Measurements from ENCODE around the gene CCPG1. TPM values are rescaled to one million over a fixed set of nuclear protein-coding genes. Genes with fewer than 3 reads are reported as not detected.

The CCPG1 gene
- total RNA-seq, 1 experiment from 2014 or later = 27.6 TPM

GRCh38 chr15:55360256-55360655, 47.9 kb downstream of the CCPG1 start:
- intact Hi-C loops (cut with micrococcal nuclease; ENCODE audit: unreplicated experiment) = no loop called here
- Histone ChIP-seq H3K4me1 (ENCODE audit: control insufficient read depth, insufficient read depth, low read length) (no peaks in the 10 kb centered on the region), H3K36me3 (ENCODE audit: control insufficient read depth, insufficient read depth, low read length) (no peaks in the 10 kb centered on the region), H3K27me3 (ENCODE audit: control insufficient read depth, insufficient read depth, low read length) (no peaks in the 10 kb centered on the region), H3K4me3 (ENCODE audit: low read depth in 2 of 2, low read length in 2 of 2) (no peak overlapping the region), H3K27ac (ENCODE audit: low read length) (no peak overlapping the region), H3K9me3 (ENCODE audit: control insufficient read depth, insufficient read depth, low read depth, low read length) (no peaks in the 10 kb centered on the region)
- DNase-seq (ENCODE audit: low read depth, low spot score) (no peak), ATAC-seq (no peak)
- POLR2A ChIA-PET = no interaction called here
- TF ChIP-seq SIN3A (IDR thresholded peaks at IDR 0.05; ENCODE audit: borderline replicate concordance, insufficient read depth, low read depth, low read length) = no peak
- no peak for TF ChIP-seq POLR2AphosphoS5 (IDR thresholded peaks at IDR 0.05; ENCODE audit: low read depth, low read length)
- TF ChIP-seq CTCF (IDR thresholded peaks at IDR 0.05) = no peak
- TF ChIP-seq, protein P1, sequence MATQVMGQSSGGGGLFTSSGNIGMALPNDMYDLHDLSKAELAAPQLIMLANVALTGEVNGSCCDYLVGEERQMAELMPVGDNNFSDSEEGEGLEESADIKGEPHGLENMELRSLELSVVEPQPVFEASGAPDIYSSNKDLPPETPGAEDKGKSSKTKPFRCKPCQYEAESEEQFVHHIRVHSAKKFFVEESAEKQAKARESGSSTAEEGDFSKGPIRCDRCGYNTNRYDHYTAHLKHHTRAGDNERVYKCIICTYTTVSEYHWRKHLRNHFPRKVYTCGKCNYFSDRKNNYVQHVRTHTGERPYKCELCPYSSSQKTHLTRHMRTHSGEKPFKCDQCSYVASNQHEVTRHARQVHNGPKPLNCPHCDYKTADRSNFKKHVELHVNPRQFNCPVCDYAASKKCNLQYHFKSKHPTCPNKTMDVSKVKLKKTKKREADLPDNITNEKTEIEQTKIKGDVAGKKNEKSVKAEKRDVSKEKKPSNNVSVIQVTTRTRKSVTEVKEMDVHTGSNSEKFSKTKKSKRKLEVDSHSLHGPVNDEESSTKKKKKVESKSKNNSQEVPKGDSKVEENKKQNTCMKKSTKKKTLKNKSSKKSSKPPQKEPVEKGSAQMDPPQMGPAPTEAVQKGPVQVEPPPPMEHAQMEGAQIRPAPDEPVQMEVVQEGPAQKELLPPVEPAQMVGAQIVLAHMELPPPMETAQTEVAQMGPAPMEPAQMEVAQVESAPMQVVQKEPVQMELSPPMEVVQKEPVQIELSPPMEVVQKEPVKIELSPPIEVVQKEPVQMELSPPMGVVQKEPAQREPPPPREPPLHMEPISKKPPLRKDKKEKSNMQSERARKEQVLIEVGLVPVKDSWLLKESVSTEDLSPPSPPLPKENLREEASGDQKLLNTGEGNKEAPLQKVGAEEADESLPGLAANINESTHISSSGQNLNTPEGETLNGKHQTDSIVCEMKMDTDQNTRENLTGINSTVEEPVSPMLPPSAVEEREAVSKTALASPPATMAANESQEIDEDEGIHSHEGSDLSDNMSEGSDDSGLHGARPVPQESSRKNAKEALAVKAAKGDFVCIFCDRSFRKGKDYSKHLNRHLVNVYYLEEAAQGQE (IDR thresholded peaks at IDR 0.05; ENCODE audit: insufficient read depth in 1 of 2, low read depth in 2 of 2, low read length in 1 of 2) = no peak
- no peak for TF ChIP-seq TCF7L2 (IDR thresholded peaks at IDR 0.05; ENCODE audit: low read depth, low read length)
- BruUV-seq (replicated peaks) = no TSS peak
- in situ Hi-C loops (cut with HindIII; ENCODE audit: low pct_unique_long_range_greater_than_20kb, low sequenced_read_pairs) = no loop called here
- CTCF ChIA-PET = interaction anchor here (0.9 kb wide), 1 partner anchor 36 kb away, joined by 5 read pairs; no protein-coding TSS in a partner anchor

GRCh38 chr15:55358471-55358870, 49.7 kb downstream of the CCPG1 start:
- Histone ChIP-seq H3K4me3 (ENCODE audit: low read depth in 2 of 2, low read length in 2 of 2) (no peak overlapping the region), H3K27me3 (ENCODE audit: control insufficient read depth, insufficient read depth, low read length) (no peaks in the 10 kb centered on the region), H3K36me3 (ENCODE audit: control insufficient read depth, insufficient read depth, low read length) (no peaks in the 10 kb centered on the region), H3K27ac (ENCODE audit: low read length) (no peak overlapping the region), H3K9me3 (ENCODE audit: control insufficient read depth, insufficient read depth, low read depth, low read length) (no peaks in the 10 kb centered on the region), H3K4me1 (ENCODE audit: control insufficient read depth, insufficient read depth, low read length) (no peaks in the 10 kb centered on the region)
- DNase-seq (ENCODE audit: low read depth, low spot score) = no peak
- ATAC-seq = no peak
- POLR2A ChIA-PET = interaction anchor here (0.9 kb wide), 1 partner anchor 50 kb away, joined by 3 read pairs; the partner anchor contains the start of genes CCPG1 and PIERCE2
- no TSS peak for BruUV-seq (replicated peaks)
- TF ChIP-seq TCF7L2 (IDR thresholded peaks at IDR 0.05; ENCODE audit: low read depth, low read length) (no peak), SIN3A (IDR thresholded peaks at IDR 0.05; ENCODE audit: borderline replicate concordance, insufficient read depth, low read depth, low read length) (no peak), CTCF (IDR thresholded peaks at IDR 0.05) (no peak), POLR2AphosphoS5 (IDR thresholded peaks at IDR 0.05; ENCODE audit: low read depth, low read length) (no peak)
- TF ChIP-seq, protein P1 (IDR thresholded peaks at IDR 0.05; ENCODE audit: insufficient read depth in 1 of 2, low read depth in 2 of 2, low read length in 1 of 2) = no peak
- intact Hi-C loops (cut with micrococcal nuclease; ENCODE audit: unreplicated experiment) = no loop called here
- in situ Hi-C loops (cut with HindIII; ENCODE audit: low pct_unique_long_range_greater_than_20kb, low sequenced_read_pairs) = no loop called here
- CTCF ChIA-PET = interaction anchor here (0.6 to 1.2 kb wide), 2 partner anchors 65 to 77 kb away, joined by 3 to 8 read pairs; no protein-coding TSS in a partner anchor

Measured in Panc1 (cell line).